Small intestine (tissue), 7 donors: ENCODE data around the gene GGT1. TPM values are rescaled to one million over a fixed set of nuclear protein-coding genes. Genes with fewer than 3 reads are reported as not detected.
"Not testable (repeated sequence)": the region's sequence is repeated elsewhere in the genome, so short reads cannot be mapped to it uniquely, and the experiment has no call there.

Source experiments
- DNase-seq, 2 donors: peaks; one replicate each; pipeline versions ENCODE4 v3.0.0 to v3.0.0-alpha.2; 2013
- FAIRE-seq: peaks from 2 replicates; lab custom pipeline; 2012; peaks lifted over from hg19 to GRCh38; lab: Jason Lieb, UNC
- H3K27ac ChIP-seq, 3 donors: one replicate each; pipeline ENCODE4 v1.5.1; 2013; ENCODE audit warnings: low read length in 2 of 3, mild to moderate bottlenecking in 2 of 3, control low read depth in 1 of 3, inconsistent platforms in 1 of 3, low read depth in 1 of 3, moderate library complexity in 1 of 3
- H3K27me3 ChIP-seq, 3 donors: one replicate each; pipeline ENCODE4 v1.6.1; 2013; ENCODE audit warnings: low read length in 3 of 3, inconsistent platforms in 1 of 3; ENCODE audit not compliant: control insufficient read depth in 3 of 3, insufficient read depth in 3 of 3
- H3K36me3 ChIP-seq, 3 donors: one replicate each; pipeline ENCODE4 v1.6.1; 2013; ENCODE audit warnings: low read length in 3 of 3, inconsistent platforms in 1 of 3, low read depth in 1 of 3, mild to moderate bottlenecking in 1 of 3, moderate library complexity in 1 of 3; ENCODE audit not compliant: control insufficient read depth in 3 of 3, insufficient read depth in 2 of 3
- H3K4me1 ChIP-seq, 3 donors: one replicate each; pipeline ENCODE4 v1.6.1; 2013; ENCODE audit warnings: low read length in 2 of 3, inconsistent platforms in 1 of 3, low read depth in 1 of 3, mild to moderate bottlenecking in 1 of 3, moderate library complexity in 1 of 3; ENCODE audit not compliant: control insufficient read depth in 3 of 3, insufficient read depth in 2 of 3
- H3K4me3 ChIP-seq, 3 donors: one replicate each; pipeline ENCODE4 v1.5.1; 2013; ENCODE audit warnings: low read length in 3 of 3, control low read depth in 1 of 3, inconsistent platforms in 1 of 3, low read depth in 1 of 3, mild to moderate bottlenecking in 1 of 3, moderate library complexity in 1 of 3
- H3K9me3 ChIP-seq, 2 donors: one replicate each; pipeline ENCODE4 v1.6.1; 2013; ENCODE audit warnings: low read depth in 1 of 2, low read length in 1 of 2; ENCODE audit not compliant: control insufficient read depth in 2 of 2, insufficient read depth in 1 of 2
- WGBS, 3 donors: extraction: QIAGEN DNeasy Blood & Tissue Kit; methylation state at CpG; one replicate each; pipeline ENCODE4 v1.1.7; 2013; 5-methylcytosine and 5-hydroxymethylcytosine counted together
- polyA plus RNA-seq, 4 donors: library from polyadenylated mRNA; stranded (reverse) in 3 of 4; unstranded in 1 of 4; fragments of 200-250 nt in 3 of 4; fragments of 120-200 nt in 1 of 4; gene quantifications; one replicate each; pipeline versions ENCODE4 v1.2.1 to v1.2.3, GENCODE V29; 2013
- donor health status: healthy with polysubstance abuse.
- donor health status: control.
- donor health status: control.
- donor health status: Bipolar disorder and iron deficiency.
- donor health status: healthy.

The GGT1 gene
- polyA plus RNA-seq, 4 donors: 44.2 to 581 (median 265) TPM

DNA sequence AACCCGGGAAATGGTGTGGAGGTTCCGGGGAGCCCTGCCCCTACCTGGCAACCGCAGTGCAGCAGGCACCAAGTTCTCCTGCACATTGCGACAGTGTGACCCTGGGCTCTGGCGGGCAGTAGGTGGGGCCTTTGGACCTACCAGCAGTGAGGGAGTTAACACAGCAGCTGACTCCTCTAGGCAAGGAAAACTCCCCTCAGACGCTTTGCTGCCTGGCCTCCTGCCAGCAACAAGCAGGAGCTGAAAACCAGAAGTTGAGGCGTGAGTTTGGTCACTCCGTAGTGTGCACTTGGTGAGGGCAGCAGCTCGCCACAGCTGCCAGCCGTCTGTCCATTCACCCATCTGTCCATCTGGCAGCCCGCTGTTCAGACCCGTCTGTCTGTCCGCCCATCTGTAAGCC, 29.6 kb downstream of the GGT1 start:
- not testable (repeated sequence) for FAIRE-seq, H3K36me3 ChIP-seq

DNA sequence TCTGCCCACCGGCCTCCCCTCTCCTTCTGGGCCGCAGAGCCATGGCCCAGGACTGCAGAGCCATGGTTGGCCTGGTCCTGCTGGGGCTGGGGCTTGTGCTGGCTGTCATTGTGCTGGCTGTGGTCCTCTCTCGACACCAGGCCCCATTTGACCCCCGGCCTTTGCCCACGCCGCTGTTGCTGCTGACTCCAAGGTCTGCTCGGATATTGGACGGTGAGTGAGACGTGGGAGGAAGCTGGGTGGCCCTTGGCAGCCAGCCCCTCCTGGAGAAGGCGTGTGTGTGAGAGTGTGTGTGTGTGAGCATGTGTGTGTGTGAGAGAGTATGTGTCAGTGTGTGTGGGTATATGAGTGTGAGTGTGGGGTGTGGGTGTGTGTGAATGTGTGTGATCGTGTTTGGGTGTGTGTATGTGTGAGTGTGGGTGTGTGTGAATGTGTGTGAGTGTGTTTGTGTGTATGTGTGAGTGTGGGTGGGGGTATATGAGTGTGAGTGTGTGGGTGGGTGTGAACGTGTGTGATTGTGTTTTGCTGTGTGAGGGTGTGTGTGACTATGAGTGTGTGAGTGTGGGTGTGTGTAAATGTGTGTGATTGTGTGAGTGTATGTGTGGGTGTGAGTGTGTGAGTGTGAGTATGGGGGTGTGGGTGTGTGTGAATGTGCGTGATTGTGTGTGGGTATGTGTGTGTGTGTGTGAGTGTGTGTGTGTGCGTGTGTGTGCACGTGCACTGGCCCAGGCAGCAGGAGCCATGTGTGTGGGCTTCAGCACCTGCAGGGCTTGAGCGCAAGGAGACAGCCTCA, 30.4 kb downstream of the GGT1 start:
- not testable (repeated sequence) for H3K4me3 ChIP-seq, H3K27me3 ChIP-seq, H3K27ac ChIP-seq, H3K36me3 ChIP-seq, DNase-seq, H3K4me1 ChIP-seq, H3K9me3 ChIP-seq, FAIRE-seq
- WGBS, 3 donors: 60 to 74% (median 74%) methylated on average over 15 to 16 of the region's 16 CpGs

More for the DNA sequence above, 29.6 kb downstream of the GGT1 start:
- H3K9me3 ChIP-seq, DNase-seq, H3K27me3 ChIP-seq, H3K4me1 ChIP-seq, H3K27ac ChIP-seq, H3K4me3 ChIP-seq: not testable (repeated sequence)
- 20 to 31% (median 29%) methylated on average over 8 to 12 of the region's 13 CpGs for WGBS, 3 donors

DNA sequence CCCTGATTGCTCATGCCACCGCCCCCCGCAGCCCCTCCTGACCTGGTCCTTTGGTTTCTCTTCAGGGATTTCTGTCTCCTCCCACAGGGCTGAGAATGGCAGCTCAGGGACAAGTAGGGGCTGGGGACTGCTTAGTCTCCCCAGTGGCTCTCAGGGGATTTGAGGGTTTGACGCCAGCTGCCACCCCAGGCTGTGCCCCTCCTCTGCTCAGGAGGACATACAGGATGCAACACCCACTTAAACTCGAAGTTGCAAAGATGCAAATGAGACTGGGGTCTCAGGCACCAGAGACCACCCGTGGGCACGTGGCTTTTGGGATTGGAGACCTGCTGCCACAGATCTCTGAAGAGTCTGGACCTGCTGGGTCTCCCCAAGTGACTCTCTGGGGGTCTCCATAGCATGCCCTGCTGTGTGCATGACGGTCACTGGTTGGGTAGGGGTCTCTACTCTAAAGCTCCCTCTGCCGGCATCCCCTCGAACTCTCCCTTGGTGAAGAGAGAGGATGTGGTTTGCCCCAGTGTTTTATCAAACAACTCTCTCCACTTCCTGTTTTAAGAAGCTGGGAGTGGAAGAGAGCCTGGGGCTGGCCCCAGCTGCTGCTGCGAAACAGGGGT, 31.9 kb downstream of the GGT1 start:
- H3K27me3 ChIP-seq, H3K9me3 ChIP-seq, H3K36me3 ChIP-seq, FAIRE-seq, H3K27ac ChIP-seq, H3K4me3 ChIP-seq, H3K4me1 ChIP-seq, DNase-seq: not testable (repeated sequence)
- WGBS, 3 donors: 35 to 52% (median 48%) methylated on average over 9 of the region's 10 CpGs

DNA sequence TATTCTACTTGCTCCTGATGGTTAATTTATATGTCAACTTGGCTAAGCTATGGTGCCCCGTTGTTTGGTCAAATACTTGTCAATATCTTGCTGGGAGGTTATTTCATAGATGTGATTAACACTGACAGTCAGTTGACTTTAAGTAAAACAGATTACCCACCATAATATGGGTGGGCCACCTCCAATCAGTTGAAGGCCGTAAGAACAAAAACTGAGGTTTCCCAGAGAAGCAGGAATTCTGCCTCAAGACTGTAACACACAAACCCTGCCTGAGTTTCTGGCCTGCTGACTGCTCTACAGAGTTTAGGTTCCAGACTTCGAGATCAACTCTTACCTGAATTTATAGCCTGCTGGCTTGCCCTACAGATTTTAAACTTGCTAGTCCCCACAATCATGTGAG, 33.5 kb downstream of the GGT1 start:
- 83 to 89% (median 84%) methylated on average over 3 of the region's 3 CpGs for WGBS, 3 donors
- not testable (repeated sequence) for H3K36me3 ChIP-seq, H3K4me1 ChIP-seq, DNase-seq, FAIRE-seq, H3K27ac ChIP-seq, H3K9me3 ChIP-seq, H3K4me3 ChIP-seq, H3K27me3 ChIP-seq

DNA sequence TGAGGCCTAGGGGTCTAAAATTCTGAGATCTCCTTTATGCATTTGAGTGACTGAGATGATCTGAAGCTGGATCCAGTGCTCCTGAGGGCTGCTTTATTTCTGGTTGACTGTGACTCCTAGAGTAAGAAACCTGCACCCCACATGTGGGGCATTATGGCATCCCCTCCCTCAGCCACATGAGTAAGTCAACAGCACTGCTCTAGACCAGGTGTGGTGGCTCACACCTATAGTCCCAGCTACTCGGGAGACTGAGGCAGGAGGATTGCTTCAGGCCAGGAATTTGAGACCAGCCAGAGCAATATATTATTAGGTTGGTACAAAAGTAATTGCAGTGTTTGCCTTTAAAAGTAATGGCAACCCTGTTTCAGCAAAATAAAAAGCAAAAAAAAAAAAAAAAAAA, 39.3 kb downstream of the GGT1 start:
- H3K27ac ChIP-seq, H3K27me3 ChIP-seq, H3K9me3 ChIP-seq, H3K4me1 ChIP-seq, H3K36me3 ChIP-seq, H3K4me3 ChIP-seq, FAIRE-seq, DNase-seq: not testable (repeated sequence)
- 61 to 90% (median 79%) methylated on average over 1 of the region's 1 CpG for WGBS, 3 donors

DNA sequence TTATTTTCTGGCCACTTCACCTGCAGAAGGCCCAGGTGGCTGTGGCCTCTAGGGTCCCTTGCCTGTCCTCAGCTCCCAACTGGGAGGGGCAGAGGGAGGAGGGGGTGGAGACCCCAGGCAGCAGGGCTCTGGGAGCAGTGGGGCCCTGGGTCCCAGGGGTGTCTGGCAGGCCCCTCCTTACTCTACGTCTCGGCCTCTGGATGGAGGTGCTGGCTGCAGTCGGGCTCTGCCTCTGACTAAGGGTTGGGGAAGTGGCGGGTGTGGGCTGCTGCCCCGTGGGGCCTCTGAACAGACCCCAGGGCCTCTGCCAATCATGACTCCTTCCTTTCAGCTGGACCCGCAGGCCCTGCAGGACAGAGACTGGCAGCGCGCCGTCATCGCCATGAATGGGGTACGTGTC, 41.4 kb downstream of the GGT1 start:
- H3K4me1 ChIP-seq, H3K9me3 ChIP-seq, H3K27me3 ChIP-seq, H3K4me3 ChIP-seq, H3K27ac ChIP-seq, H3K36me3 ChIP-seq, FAIRE-seq, DNase-seq: not testable (repeated sequence)
- WGBS, 3 donors: 74 to 92% (median 90%) methylated on average over 2 to 10 of the region's 11 CpGs

DNA sequence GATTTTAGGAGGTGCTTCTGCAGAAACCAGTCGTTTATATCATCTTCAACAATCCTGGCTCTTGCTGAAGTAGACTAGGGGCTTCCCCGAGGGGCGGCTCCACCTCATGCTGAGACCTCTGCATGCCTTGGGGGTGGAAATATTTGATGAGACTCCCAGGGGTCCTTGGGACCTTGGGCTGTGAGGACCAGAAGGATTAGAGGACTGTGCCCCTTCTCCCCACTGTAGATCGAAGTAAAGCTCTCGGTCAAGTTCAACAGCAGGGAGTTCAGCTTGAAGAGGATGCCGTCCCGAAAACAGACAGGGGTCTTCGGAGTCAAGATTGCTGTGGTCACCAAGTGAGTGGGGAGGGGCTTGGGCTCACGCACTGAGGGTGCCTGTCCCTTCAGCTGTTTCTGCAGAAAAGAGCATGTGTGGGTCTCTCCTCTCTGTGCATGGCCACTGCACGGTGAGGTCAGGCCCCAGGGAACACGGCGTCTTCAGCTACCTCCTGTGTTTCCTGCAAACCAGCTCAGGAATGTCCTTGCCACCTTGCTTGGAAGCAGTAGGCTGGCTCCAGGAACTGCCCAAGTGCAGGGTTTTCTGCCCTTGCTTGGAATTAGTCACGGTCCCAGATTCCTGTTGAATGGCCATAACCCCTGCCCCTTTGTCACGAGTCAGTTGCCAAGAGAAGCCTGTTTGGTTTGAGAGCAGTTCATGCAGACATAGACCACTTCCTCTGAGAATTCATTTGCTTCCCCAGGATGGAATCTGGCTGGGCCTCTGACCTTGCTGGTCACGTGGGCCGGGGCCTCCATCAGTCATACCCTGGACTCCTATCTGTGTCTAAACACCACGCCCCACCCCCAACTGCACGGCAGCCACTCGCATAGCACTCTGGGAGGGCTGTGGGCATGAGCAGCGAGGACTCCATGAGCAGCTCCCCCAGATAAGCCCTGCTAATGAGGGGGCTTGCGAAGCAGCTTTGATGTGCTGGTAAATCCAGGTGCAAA, 42.7 kb downstream of the GGT1 start:
- H3K36me3 ChIP-seq, FAIRE-seq, H3K27ac ChIP-seq, H3K4me1 ChIP-seq, H3K27me3 ChIP-seq, H3K9me3 ChIP-seq, H3K4me3 ChIP-seq, DNase-seq: not testable (repeated sequence)
- WGBS, 3 donors: 73 to 82% (median 76%) methylated on average over 8 to 11 of the region's 21 CpGs

DNA sequence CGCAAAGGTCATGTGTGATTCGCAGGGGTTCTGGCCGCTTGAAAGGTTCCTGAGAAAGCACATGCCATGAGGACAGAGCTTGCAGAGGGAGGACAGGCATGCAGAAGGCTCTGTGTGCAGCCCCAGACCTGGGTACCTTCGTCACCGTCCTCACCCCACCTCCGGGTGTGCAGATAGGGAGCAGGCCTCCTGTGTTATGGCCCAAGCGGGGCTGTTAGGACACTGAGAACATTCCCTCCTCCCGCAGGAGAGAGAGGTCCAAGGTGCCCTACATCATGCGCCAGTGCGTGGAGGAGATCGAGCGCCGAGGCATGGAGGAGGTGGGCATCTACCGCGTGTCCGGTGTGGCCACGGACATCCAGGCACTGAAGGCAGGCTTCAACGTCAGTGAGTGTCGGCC, 43.8 kb downstream of the GGT1 start:
- H3K36me3 ChIP-seq, H3K9me3 ChIP-seq, H3K27me3 ChIP-seq, FAIRE-seq, H3K4me3 ChIP-seq, DNase-seq, H3K27ac ChIP-seq, H3K4me1 ChIP-seq: not testable (repeated sequence)
- WGBS, 3 donors: 92 to 95% (median 93%) methylated on average over 14 to 19 of the region's 19 CpGs
